Esophagus muscularis mucosa (tissue), 4 donors: ENCODE data around the gene SLCO3A1. TPM values are rescaled to one million over a fixed set of nuclear protein-coding genes. Genes with fewer than 3 reads are reported as not detected.

Experiments
- DNase-seq: peaks from one replicate; pipeline ENCODE4 v3.0.0-alpha.2; 2017; ENCODE audit errors: extremely low spot score
- H3K27ac ChIP-seq, 4 donors: fragments of 200-600 bp; sonication (generic); replicated peaks in 1 of 4; 1 replicate in 3 of 4; 2 replicates in 1 of 4; pipeline ENCODE4 v1.5.1; 2016 to 2019; ENCODE audit warnings: mild to moderate bottlenecking in 1 of 4
- H3K27me3 ChIP-seq, 4 donors: fragments of 200-600 bp; sonication (generic); one replicate each; pipeline versions ENCODE4 v1.5.1 to v1.6.0; 2016 to 2019
- H3K36me3 ChIP-seq, 4 donors: fragments of 200-600 bp; sonication (generic); one replicate each; pipeline ENCODE4 v1.5.1; 2016 to 2019
- H3K4me1 ChIP-seq, 4 donors: fragments of 200-600 bp; sonication (generic); one replicate each; pipeline ENCODE4 v1.5.1; 2016 to 2019
- H3K4me3 ChIP-seq, 4 donors: fragments of 200-600 bp; sonication (generic); 1 replicate in 2 of 4; 2 replicates in 2 of 4; pipeline ENCODE4 v1.5.1; 2016 to 2019; ENCODE audit warnings: mild to moderate bottlenecking in 4 of 4, moderate library complexity in 1 of 4
- H3K9me3 ChIP-seq, 4 donors: fragments of 200-600 bp; sonication (generic); 1 replicate in 3 of 4; 2 replicates in 1 of 4; pipeline ENCODE4 v1.5.1; 2016 to 2019
- CTCF ChIP-seq, 3 experiments: fragments of 200-600 bp in 2 of 3; fragments of 450-650 bp in 1 of 3; sonication (generic) in 2 of 3; IDR thresholded peaks; one replicate each; pipeline ENCODE4 v1.5.1; 2017 to 2019; ENCODE audit warnings: antibody characterized with exemption in 3 of 3, mild to moderate bottlenecking in 2 of 3, moderate library complexity in 1 of 3
- EP300 ChIP-seq: sonication (generic); formaldehyde crosslinking; IDR thresholded peaks from one replicate; pipeline ENCODE4 v1.6.1; 2017; ENCODE audit warnings: antibody characterized with exemption
- POLR2A ChIP-seq: fragments of 450-650 bp; IDR thresholded peaks from one replicate; pipeline ENCODE4 v1.6.1; 2017; ENCODE audit warnings: antibody characterized with exemption, moderate library complexity, mild to moderate bottlenecking, low read depth
- POLR2AphosphoS5 ChIP-seq, 2 donors: sonication (generic); formaldehyde crosslinking; IDR thresholded peaks; one replicate each; pipeline ENCODE4 v1.6.1; 2017; ENCODE audit warnings: antibody characterized with exemption in 2 of 2
- WGBS: methylation state at CpG from one replicate; pipeline ENCODE4 v1.1.5; 2018; 5-methylcytosine and 5-hydroxymethylcytosine counted together
- intact Hi-C: fragments of 100-400 bp; cut with DNase I; formaldehyde crosslinking; loops from one replicate; pipeline ENCODE4 v1.15.1; 2023
- total RNA-seq, 4 donors: library from RNA; depleted of rRNA; stranded (reverse); fragments of >200 nt; gene quantifications; one replicate each; pipeline versions ENCODE4 v1.1.0 to v1.2.1, GENCODE V29; 2016

Gene SLCO3A1
- total RNA-seq, 4 donors from 2014 or later = 5.6 to 17.5 (median 12.3) TPM

- Histone ChIP-seq H3K4me3 (no peak overlapping the region), H3K27me3 (no peaks in the 10 kb centered on the region), H3K36me3 (peaks cover 0 to 40% (median 19%) of the 10 kb centered on the region in 4 donors), H3K27ac (no peak overlapping the region), H3K9me3 (no peaks in the 10 kb centered on the region), H3K4me1 (peaks cover 0 to 7% (median 0%) of the 10 kb centered on the region in 4 donors)
- DNase-seq = no peak
- intact Hi-C loops = no loop called here
- 90% methylated on average over 10 of the region's 10 CpGs for WGBS
- TF ChIP-seq POLR2AphosphoS5 (IDR thresholded peaks at IDR 0.05) = no peak
- no peak for TF ChIP-seq POLR2A
- TF ChIP-seq EP300 = no peak
- no peak for TF ChIP-seq CTCF (IDR thresholded peaks at IDR 0.05)
Observed at GRCh38 chr15:92164327-92165000, 311.0 kb downstream of the SLCO3A1 start.

- WGBS = 94% methylated on average over 4 of the region's 4 CpGs
- TF ChIP-seq POLR2AphosphoS5 (IDR thresholded peaks at IDR 0.05) (no peak), CTCF (IDR thresholded peaks at IDR 0.05) (no peak), EP300 (no peak), POLR2A (no peak)
- Histone ChIP-seq H3K4me3 (no peak overlapping the region), H3K9me3 (no peaks in the 10 kb centered on the region), H3K27me3 (no peaks in the 10 kb centered on the region), H3K36me3 (peaks cover 0 to 40% (median 19%) of the 10 kb centered on the region in 4 donors), H3K4me1 (peaks cover 0 to 7% (median 0%) of the 10 kb centered on the region in 4 donors), H3K27ac (no peak overlapping the region)
- intact Hi-C loops = no loop called here
- no peak for DNase-seq
Observed at GRCh38 chr15:92165001-92165346, 311.5 kb downstream of the SLCO3A1 start.

GRCh38 chr15:92166029-92166428, 312.5 kb downstream of the SLCO3A1 start:
- intact Hi-C loops = no loop called here

GRCh38 chr15:92166751-92167405, 313.4 kb downstream of the SLCO3A1 start:
- peaks cover 0 to 35% (median 17%) of the 10 kb centered on the region in 4 donors for H3K36me3 ChIP-seq
- no peaks in the 10 kb centered on the region for H3K27me3 ChIP-seq
- no peak overlapping the region for H3K27ac ChIP-seq
- H3K4me3 ChIP-seq = no peak overlapping the region
- intact Hi-C loops = no loop called here
- TF ChIP-seq CTCF (IDR thresholded peaks at IDR 0.05) (no peak), POLR2A (no peak), POLR2AphosphoS5 (IDR thresholded peaks at IDR 0.05) (no peak), EP300 (no peak)
- no peak for DNase-seq
- WGBS = 92% methylated on average over 8 of the region's 8 CpGs
- H3K9me3 ChIP-seq = peaks cover 0 to 6% (median 0%) of the 10 kb centered on the region in 4 donors
- peaks cover 0 to 7% (median 0%) of the 10 kb centered on the region in 4 donors for H3K4me1 ChIP-seq

More at GRCh38 chr15:92166029-92166428, 312.5 kb downstream of the SLCO3A1 start:
- Histone ChIP-seq H3K27me3 (no peaks in the 10 kb centered on the region), H3K9me3 (no peaks in the 10 kb centered on the region), H3K36me3 (peaks cover 0 to 40% (median 19%) of the 10 kb centered on the region in 4 donors), H3K4me3 (no peak overlapping the region), H3K27ac (no peak overlapping the region), H3K4me1 (peaks cover 0 to 7% (median 0%) of the 10 kb centered on the region in 4 donors)
- no peak for DNase-seq
- TF ChIP-seq CTCF (IDR thresholded peaks at IDR 0.05) = no peak
- WGBS = 87% methylated on average over 6 of the region's 7 CpGs
